H9 (cell line): ENCODE results near the gene MIAT. TPM values are rescaled to one million over a fixed set of nuclear protein-coding genes. Genes with fewer than 3 reads are reported as not detected.

Experiments
- DNase-seq: peaks from one replicate; pipeline ENCODE4 v3.0.0-alpha.2; 2017
- H2AFZ ChIP-seq: one replicate; pipeline ENCODE4 v1.6.1; 2013; ENCODE audit warnings: mild to moderate bottlenecking, low read length, control low read depth, moderate library complexity
- H2AK5ac ChIP-seq: 2 replicates; pipeline ENCODE4 v1.6.1; 2013; ENCODE audit warnings: low read length, control low read depth, mixed read lengths; ENCODE audit not compliant: insufficient read length
- H2BK120ac ChIP-seq: one replicate; pipeline ENCODE4 v1.6.1; 2013; ENCODE audit warnings: low read depth, mild to moderate bottlenecking, low read length, control low read depth, inconsistent platforms; ENCODE audit not compliant: poor library complexity, severe bottlenecking
- H2BK12ac ChIP-seq: 2 replicates; pipeline ENCODE4 v1.6.1; 2013; ENCODE audit warnings: low read length, control low read depth, mixed read lengths, low read depth; ENCODE audit not compliant: insufficient read length
- H2BK15ac ChIP-seq: 2 replicates; pipeline ENCODE4 v1.6.1; 2013; ENCODE audit warnings: low read depth, low read length, control low read depth
- H2BK20ac ChIP-seq: one replicate; pipeline ENCODE4 v1.6.1; 2013; ENCODE audit warnings: low read depth, mild to moderate bottlenecking, low read length, control low read depth, inconsistent platforms; ENCODE audit not compliant: poor library complexity, severe bottlenecking
- H2BK5ac ChIP-seq: 2 replicates; pipeline ENCODE4 v1.6.1; 2013; ENCODE audit warnings: low read length, control low read depth, mixed read lengths; ENCODE audit not compliant: insufficient read length
- H3K14ac ChIP-seq: 2 replicates; pipeline ENCODE4 v1.6.1; 2013; ENCODE audit warnings: low read length, control low read depth; ENCODE audit not compliant: insufficient read depth
- H3K18ac ChIP-seq: 2 replicates; pipeline ENCODE4 v1.6.1; 2013; ENCODE audit warnings: low read depth, mild to moderate bottlenecking, mixed read lengths, low read length, control low read depth; ENCODE audit not compliant: insufficient read length
- H3K23ac ChIP-seq: 2 replicates; pipeline ENCODE4 v1.6.1; 2013; ENCODE audit warnings: low read length, control low read depth, mixed read lengths, low read depth; ENCODE audit not compliant: insufficient read length
- H3K23me2 ChIP-seq: 2 replicates; pipeline ENCODE4 v1.6.1; 2013; ENCODE audit warnings: low read depth, mild to moderate bottlenecking, mixed read lengths, low read length, control low read depth; ENCODE audit not compliant: insufficient read length, poor library complexity, severe bottlenecking
- H3K27ac ChIP-seq: 2 replicates; pipeline ENCODE4 v1.5.1; 2013; ENCODE audit warnings: low read length, control low read depth, mixed read lengths, low read depth; ENCODE audit not compliant: insufficient read length
- H3K27me3 ChIP-seq: 2 replicates; pipeline ENCODE4 v1.6.1; 2013; ENCODE audit warnings: low read length, control low read depth, inconsistent platforms; ENCODE audit not compliant: insufficient read depth
- H3K4ac ChIP-seq: 2 replicates; pipeline ENCODE4 v1.6.1; 2013; ENCODE audit warnings: low read depth, mild to moderate bottlenecking, control low read depth, inconsistent platforms, low read length, moderate library complexity
- H3K4me1 ChIP-seq: 2 replicates; pipeline ENCODE4 v1.6.1; 2013; ENCODE audit warnings: low read length, control low read depth, inconsistent platforms; ENCODE audit not compliant: insufficient read depth
- H3K4me2 ChIP-seq: 2 replicates; pipeline ENCODE4 v1.6.1; 2013; ENCODE audit warnings: low read length, control low read depth, mixed read lengths; ENCODE audit not compliant: insufficient read length, insufficient read depth
- H3K56ac ChIP-seq: 2 replicates; pipeline ENCODE4 v1.6.1; 2013; ENCODE audit warnings: low read depth, mild to moderate bottlenecking, mixed read lengths, low read length, control low read depth; ENCODE audit not compliant: insufficient read length
- H3K79me1 ChIP-seq: 2 replicates; pipeline ENCODE4 v1.6.1; 2013; ENCODE audit warnings: low read depth, mild to moderate bottlenecking, moderate library complexity, low read length, control low read depth, inconsistent platforms; ENCODE audit not compliant: insufficient read depth, poor library complexity, severe bottlenecking
- H3K79me2 ChIP-seq: 2 replicates; pipeline ENCODE4 v1.6.1; 2013; ENCODE audit warnings: low read length, control low read depth, inconsistent platforms; ENCODE audit not compliant: insufficient read depth
- H3K9ac ChIP-seq: 2 replicates; pipeline ENCODE4 v1.6.1; 2013; ENCODE audit warnings: low read length, control low read depth, mixed read lengths; ENCODE audit not compliant: insufficient read length; ENCODE audit errors: extremely low read depth
- H3K9me3 ChIP-seq: one replicate; pipeline ENCODE4 v1.6.1; 2013; ENCODE audit warnings: low read depth, low read length, inconsistent platforms; ENCODE audit not compliant: control insufficient read depth
- H3T11ph ChIP-seq: one replicate; pipeline ENCODE4 v1.6.1; 2013; ENCODE audit warnings: mild to moderate bottlenecking, low read length, control low read depth, inconsistent platforms
- H4K20me1 ChIP-seq: one replicate; pipeline ENCODE4 v1.6.1; 2013; ENCODE audit not compliant: control insufficient read depth, insufficient read length, insufficient read depth
- H4K5ac ChIP-seq: 2 replicates; pipeline ENCODE4 v1.6.1; 2013; ENCODE audit warnings: low read depth, mild to moderate bottlenecking, mixed read lengths, low read length, control low read depth; ENCODE audit not compliant: insufficient read length
- H4K8ac ChIP-seq: replicated peaks from 2 replicates; pipeline ENCODE4 v1.6.1; 2013; ENCODE audit warnings: low read length, control low read depth, mixed read lengths, low read depth; ENCODE audit not compliant: insufficient read length
- H4K91ac ChIP-seq: 2 replicates; pipeline ENCODE4 v1.6.1; 2013; ENCODE audit warnings: low read depth, mild to moderate bottlenecking, moderate library complexity, mixed read lengths, low read length, control low read depth; ENCODE audit not compliant: insufficient read length
- H3K27ac Mint-ChIP-seq, 3 experiments: 2 replicates in 2 of 3; 3 replicates in 1 of 3; pipeline ENCODE4 v1.8.0; 2020 to 2021; ENCODE audit warnings: mixed read lengths in 3 of 3, mild to moderate bottlenecking in 1 of 3, moderate library complexity in 1 of 3
- H3K27me3 Mint-ChIP-seq: 2 replicates; pipeline ENCODE4 v1.8.0; 2021; ENCODE audit warnings: low read depth, mild to moderate bottlenecking, moderate library complexity, mixed read lengths
- H3K36me3 Mint-ChIP-seq, 3 experiments: 2 replicates in 2 of 3; 3 replicates in 1 of 3; pipeline ENCODE4 v1.8.0; 2020 to 2021; ENCODE audit warnings: low read depth in 3 of 3, mixed read lengths in 3 of 3; ENCODE audit not compliant: insufficient read depth in 1 of 3
- H3K4me1 Mint-ChIP-seq, 2 experiments: 2 replicates each; pipeline ENCODE4 v1.8.0; 2020; ENCODE audit warnings: mixed read lengths in 2 of 2
- H3K4me3 Mint-ChIP-seq, 2 experiments: 2 replicates in 1 of 2; 3 replicates in 1 of 2; pipeline ENCODE4 v1.8.0; 2020 to 2021; ENCODE audit warnings: mild to moderate bottlenecking in 2 of 2, mixed read lengths in 2 of 2, moderate library complexity in 1 of 2
- H3K9me3 Mint-ChIP-seq, 2 experiments: 2 replicates in 1 of 2; 3 replicates in 1 of 2; pipeline ENCODE4 v1.8.0; 2020; ENCODE audit warnings: mild to moderate bottlenecking in 2 of 2, mixed read lengths in 2 of 2, moderate library complexity in 1 of 2
- WGBS: extraction: QIAGEN DNeasy Blood & Tissue Kit; methylation state at CpG from one replicate; pipeline ENCODE4 v1.1.7; 2013; ENCODE audit warnings: missing lambda C conversion rate, low lambda C conversion rate, mixed read lengths; ENCODE audit not compliant: insufficient read length; ENCODE audit errors: extremely low coverage; 5-methylcytosine and 5-hydroxymethylcytosine counted together
- total RNA-seq: library from RNA; stranded (reverse); gene quantifications from 2 replicates; pipeline ENCODE4 v1.2.1, GENCODE V29; 2021
- TF ChIP-seq, protein P1 (sequence below): fragments of 200-600 bp; sonication (generic); conservative IDR thresholded peaks from 3 replicates; pipeline ENCODE4 v1.8.0; 2021; ENCODE audit warnings: antibody characterized with exemption, mild to moderate bottlenecking

Gene MIAT
- total RNA-seq, 1 experiment from 2014 or later: 85.6 TPM

- DNase-seq: no peak
These were observed 43.1 kb upstream of the MIAT start for GRCh38 chr22:26614322-26614721.

More at GRCh38 chr22:26614322-26614721, 43.1 kb upstream of the MIAT start:
- Histone ChIP-seq H3K27me3 (peaks cover 6% of the 10 kb centered on the region; the same call in 1 of the 2 replicates), H3K27ac (no peak overlapping the region), H3K9ac (no peak overlapping the region), H3K4me2 (peak overlapping the region; percentile 84), H2BK20ac (no peak overlapping the region), H4K91ac (no peak overlapping the region), H3K79me2 (no peaks in the 10 kb centered on the region), H3K23me2 (no peaks in the 10 kb centered on the region), H2BK120ac (no peak overlapping the region), H4K8ac (no peak overlapping the region), H3K4ac (no peak overlapping the region), H3K23ac (no peak overlapping the region), H3K4me1 (peaks cover 33% of the 10 kb centered on the region), H2AK5ac (no peak overlapping the region), H3K9me3 (no peaks in the 10 kb centered on the region), H4K5ac (no peak overlapping the region), H4K20me1 (no peaks in the 10 kb centered on the region), H2BK5ac (no peak overlapping the region), H2BK12ac (no peak overlapping the region), H3T11ph (no peak overlapping the region), H2BK15ac (no peak overlapping the region), H3K18ac (no peak overlapping the region), H3K79me1 (no peaks in the 10 kb centered on the region), H2AFZ (no peak overlapping the region), H3K14ac (no peak overlapping the region), H3K56ac (no peak overlapping the region)
- TF ChIP-seq, protein P1, sequence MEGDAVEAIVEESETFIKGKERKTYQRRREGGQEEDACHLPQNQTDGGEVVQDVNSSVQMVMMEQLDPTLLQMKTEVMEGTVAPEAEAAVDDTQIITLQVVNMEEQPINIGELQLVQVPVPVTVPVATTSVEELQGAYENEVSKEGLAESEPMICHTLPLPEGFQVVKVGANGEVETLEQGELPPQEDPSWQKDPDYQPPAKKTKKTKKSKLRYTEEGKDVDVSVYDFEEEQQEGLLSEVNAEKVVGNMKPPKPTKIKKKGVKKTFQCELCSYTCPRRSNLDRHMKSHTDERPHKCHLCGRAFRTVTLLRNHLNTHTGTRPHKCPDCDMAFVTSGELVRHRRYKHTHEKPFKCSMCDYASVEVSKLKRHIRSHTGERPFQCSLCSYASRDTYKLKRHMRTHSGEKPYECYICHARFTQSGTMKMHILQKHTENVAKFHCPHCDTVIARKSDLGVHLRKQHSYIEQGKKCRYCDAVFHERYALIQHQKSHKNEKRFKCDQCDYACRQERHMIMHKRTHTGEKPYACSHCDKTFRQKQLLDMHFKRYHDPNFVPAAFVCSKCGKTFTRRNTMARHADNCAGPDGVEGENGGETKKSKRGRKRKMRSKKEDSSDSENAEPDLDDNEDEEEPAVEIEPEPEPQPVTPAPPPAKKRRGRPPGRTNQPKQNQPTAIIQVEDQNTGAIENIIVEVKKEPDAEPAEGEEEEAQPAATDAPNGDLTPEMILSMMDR: no peak
- Mint-ChIP-seq H3K4me1 (peaks cover 65 to 80% of the 10 kb centered on the region in 2 experiments), H3K9me3 (peaks cover 0 to 2% of the 10 kb centered on the region in 2 experiments; a peak in 1 of 5 replicates), H3K27me3 (peaks cover 77% of the 10 kb centered on the region), H3K4me3 (peak overlapping the region; percentile 24 to 72), H3K36me3 (no peaks in the 10 kb centered on the region; a peak in 1 of 7 replicates), H3K27ac (peak overlapping the region in 2 of 3 experiments; percentile 24 to 42; a peak in 4 of 7 replicates)
- WGBS: no CpG with 5 or more reads among the region's 14 CpGs
